KG1 (cell line): ENCODE data around the gene FBXW5.

ENCODE experiments used
- DNase-seq: peaks from one replicate; lab custom pipeline; 2025; lab: John Stamatoyannopoulos, UW

The FBXW5 gene

DNA sequence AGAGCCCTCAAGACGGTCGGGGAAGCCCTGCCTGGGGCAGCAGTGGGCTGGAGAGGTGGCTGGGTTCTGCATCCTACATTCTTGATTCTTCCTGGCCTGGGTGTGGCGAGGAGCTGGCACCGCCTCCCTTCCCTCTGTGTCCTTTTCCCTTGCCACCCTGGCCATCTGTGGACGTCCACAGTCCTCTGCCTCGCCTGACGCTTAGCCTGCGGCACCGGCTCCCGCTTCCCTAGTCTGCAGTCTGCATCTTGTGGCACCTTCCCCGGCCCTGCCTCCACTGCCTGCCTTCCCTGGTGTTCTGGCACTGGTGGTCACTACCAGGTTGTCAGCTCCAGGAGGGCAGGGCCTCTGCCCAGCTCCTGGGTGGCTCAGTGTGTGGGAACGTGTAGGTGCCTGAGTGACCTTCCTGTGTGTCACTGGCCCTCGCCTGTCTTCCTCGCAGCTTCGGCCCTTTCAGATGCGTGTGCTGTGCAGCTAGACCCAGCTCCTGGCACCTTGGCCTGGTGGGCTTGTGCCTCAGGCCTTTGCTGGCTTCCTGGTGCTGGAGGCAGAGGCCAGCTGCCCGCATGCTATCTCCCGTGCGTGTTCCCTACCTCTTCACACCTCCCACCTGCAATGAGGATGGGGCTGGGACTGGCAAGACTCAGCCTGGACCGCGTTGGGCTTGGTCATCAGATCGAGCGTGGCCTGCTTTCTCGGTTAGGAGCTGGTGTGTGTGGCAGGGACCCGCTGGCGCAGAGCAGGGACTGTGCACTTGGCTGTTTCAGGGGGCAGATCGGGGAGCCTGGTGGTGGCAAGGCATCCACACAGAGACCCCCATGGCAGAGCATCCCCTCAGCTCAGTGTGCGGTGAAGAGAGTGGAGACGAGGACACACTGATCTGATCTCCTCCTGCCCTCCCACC, 37.3 kb downstream of the FBXW5 start:
- no peak for DNase-seq

DNA sequence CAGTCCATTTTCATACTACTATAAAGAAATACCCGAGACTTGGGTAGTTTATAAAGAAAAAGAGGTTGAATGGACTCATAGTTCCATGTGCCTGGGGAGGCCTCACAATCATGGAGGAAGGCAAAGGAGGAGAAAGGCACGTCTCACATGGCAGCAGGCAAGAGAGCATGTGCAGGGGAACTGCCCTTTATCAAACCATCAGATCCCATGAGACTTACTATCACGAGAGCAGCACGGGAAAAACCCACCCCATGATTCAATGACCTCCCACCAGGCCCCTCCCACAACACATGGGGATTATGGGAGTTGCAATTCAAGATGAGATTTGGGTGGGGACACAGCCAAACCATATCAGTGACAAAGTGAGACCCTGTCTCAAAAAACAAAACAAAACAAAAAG, 38.3 kb downstream of the FBXW5 start:
- no peak for DNase-seq

DNA sequence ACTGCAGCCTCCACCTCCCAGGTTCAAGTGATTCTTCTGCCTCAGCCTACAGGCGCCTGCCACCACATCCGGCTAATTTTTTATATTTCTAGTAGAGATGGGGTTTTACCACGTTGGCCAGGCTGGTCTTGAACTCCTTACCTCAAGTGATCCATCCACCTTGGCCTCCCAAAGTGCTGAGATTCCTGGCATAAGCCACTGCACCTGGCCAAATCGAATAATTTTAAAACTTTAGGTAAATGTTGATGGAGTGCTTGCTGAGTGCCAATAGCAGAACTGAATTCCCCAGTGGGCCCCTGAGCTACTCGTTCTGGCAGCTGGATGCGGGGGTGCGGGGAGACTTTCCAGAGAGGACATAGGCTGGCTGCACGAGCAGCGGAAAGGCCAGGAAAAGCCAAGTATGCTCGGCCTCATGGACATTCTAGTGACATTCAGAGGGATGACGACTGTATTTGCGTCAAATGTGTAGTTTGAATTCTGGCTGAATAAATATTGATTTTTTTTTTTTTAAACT, 41.4 kb downstream of the FBXW5 start:
- DNase-seq = no peak

DNA sequence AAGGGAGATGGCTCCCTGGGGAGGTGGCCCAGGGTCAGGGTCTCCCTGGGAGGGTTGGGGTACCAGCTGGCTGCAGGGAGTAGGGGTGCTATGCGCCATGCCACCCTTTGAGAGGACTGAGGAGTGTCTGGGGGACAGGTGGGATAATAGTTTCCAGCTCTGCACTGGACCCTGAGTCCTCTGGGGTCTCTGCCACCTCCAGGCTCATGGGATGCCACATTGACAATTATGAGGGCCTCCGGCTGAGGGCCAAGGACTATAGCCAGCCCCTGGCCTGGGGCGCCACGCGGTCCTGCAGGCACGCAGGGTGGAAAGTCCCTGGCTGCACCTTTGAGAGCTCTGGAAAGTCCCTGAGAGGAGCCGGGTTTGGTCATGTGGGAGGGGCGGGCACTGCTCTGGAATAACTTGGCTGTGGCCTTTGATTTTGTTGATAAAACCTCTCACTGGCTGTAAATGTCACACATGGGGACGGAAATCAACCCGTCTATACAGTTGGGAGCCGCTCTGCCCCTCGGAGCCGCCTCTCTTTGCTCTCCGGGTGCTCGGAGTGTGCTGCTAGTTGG, 42.2 kb downstream of the FBXW5 start:
- DNase-seq = no peak

DNA sequence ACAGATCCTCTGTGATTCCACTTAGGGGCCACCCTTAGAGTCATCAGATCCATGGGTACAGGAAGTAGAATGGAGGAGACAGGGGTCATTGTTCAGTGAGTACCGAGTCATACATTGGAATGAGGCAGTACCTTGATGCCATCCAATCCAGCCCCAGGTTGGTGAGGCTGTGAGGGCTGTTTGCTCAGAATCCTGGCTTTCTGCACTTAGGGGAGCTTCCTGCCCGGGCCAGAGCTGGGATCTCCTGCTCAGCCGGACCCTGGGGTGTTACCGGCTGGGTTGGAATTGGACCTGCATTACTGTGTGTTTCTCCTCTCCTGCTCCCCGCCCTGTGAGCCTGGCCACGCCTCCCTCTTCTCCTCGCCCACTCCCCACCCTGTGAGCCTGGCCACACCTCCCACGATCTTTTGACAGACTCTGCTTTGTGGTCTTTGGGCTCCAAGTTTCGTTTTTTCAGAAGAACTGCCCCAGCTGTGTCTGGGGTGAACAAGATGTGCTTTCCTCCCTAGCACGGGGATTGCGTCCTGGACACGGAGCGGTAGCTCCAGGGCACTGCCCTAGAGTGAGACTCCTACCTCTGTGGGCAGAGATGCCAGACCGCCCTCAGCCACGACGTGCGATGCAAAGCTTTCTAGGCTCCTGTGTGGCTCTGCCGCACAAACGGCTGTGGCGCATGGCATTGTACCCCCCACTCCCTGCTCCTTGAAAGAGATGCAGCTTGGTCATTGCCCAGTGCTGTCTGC, 42.9 kb downstream of the FBXW5 start:
- no peak for DNase-seq

DNA sequence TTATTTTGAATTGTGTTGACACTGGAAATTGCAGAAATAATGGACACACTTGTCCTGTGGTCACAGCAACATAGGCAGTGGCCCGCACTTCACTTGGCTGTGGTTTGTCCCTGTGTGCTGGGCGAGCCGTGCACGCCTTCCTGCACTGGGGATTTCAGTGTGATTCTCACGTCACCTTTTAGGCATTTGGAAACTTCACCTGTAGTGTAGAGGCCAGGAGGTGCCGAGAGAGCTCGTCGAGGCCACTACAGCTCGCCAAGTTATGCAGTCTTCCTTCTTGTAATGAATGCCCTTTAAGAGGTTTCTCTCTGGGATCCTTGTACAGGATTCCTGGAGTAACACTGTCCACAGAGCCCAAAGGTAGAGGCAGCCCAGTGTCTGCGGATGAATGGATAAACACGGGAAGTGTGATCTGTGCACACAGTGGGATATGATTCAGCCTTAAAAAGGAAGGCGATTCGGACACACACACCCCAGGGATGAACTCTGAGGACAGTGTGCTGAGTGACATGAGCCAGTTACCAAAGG, 43.5 kb downstream of the FBXW5 start:
- no peak for DNase-seq

DNA sequence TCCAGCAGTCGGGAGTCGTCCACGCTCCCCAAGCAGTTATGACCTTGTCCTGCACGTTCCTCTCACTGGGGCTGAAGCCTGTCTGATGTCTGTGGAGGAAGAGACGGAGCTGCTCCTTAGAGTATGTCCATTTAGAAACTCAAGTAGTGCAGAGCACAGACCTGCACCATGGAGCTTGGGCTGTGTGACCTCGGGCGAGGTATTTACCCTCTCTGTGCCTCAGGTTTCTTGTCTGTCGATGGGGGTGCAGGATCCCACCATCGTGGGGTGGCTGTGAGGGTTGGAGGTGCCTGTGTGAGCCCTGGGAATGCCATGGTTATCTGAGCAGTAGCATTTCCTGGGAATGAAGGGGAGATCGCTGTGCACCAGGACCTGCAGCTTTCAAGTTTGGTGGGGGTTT, 44.0 kb downstream of the FBXW5 start:
- no peak for DNase-seq

DNA sequence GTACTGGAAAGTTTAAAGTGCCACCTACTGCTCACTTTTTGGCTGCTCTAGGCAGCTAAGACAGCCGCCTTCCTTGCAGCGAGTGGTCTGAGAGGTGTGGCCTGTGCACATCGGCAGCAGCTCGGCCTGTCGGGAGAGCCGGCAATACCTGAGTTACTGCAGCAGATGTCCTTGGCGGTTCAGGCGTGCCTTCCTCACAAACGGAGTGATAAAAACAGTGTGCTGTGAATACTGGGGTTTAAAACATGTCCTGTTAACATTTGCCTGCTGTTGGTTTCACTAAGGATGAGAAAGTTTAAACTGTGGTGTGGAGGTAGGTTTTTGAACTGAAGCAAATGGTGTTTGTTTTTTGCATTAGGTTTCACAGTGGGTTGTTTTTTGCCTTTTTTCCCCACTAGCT, 45.3 kb downstream of the FBXW5 start:
- DNase-seq = no peak

DNA sequence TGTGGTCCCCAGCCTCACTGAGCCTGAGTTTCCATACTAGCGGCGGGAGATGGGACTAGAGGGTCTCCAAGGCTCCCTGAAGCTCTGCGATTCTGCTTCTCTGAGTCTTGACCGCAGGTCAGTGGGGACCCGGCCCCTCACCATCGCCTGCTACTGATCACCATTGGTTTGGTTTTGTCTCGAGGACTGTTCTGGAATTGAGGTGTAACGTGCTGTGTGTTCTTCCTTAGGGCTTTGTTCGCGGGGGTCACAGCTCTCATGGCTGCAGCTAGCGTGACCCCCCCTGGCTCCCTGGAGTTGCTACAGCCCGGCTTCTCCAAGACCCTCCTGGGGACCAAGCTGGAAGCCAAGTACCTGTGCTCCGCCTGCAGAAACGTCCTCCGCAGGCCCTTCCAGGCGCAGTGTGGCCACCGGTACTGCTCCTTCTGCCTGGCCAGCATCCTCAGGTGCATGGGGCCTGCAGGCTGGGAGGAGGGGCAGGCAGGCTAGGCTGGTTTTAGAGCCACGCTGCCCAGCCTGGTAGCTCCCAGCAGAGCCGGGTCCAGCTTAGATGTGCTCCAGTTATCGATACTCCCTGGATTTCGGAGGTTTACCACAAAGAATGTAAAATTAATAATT, 45.9 kb downstream of the FBXW5 start:
- no peak for DNase-seq

DNA sequence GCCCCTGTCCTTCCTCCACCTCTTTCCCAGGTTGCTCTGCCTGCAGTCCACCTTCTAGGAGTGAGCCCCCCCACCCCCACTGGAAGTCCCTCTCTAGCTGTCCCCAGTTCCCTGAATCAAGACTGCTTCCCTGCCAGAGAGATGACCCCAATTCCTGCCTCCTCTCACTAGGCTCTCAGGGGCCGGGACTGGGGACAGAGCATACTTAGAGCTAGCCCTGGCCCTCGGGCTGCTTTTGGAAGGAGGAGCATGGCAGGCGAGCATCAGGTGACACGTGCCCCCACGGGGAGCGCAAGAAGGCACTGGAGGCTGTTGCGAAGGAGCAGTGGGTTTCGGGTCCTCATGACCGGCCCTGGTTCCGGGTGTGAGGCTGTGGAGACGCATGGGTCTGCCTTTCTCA, 48.5 kb downstream of the FBXW5 start:
- DNase-seq = no peak

DNA sequence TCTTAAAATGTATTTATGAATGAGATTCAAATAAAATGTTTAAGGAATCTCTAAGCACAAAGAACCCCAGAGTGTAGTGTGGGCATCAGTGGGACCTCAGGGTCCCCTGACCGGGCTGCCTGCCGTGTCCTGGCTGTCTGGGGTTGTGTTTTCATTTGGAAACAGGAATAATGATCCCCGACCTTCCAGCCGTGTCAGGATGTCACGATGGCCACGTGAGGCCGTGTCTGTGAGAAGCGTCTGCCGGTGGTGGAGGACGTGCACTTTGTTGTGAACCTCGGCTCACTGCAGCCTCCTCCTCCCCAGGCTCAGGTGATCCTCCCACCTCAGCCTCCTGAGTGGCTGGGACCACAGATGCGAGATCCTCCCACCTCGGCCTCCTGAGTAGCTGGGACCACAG, 53.9 kb downstream of the FBXW5 start:
- no peak for DNase-seq
